MCF 10A (cell line): ENCODE results near the gene ECT2L. TPM values are rescaled to one million over a fixed set of nuclear protein-coding genes. Genes with fewer than 3 reads are reported as not detected.

ENCODE experiments used
- BruUV-seq: library from RNA; stranded (reverse); fragments of 400-500 nt; replicated peaks from 2 replicates; lab custom pipeline; 2021; lab: Mats Ljungman, UMichigan
- CTCF ChIA-PET: fragments of 300-600 bp; sonication (Branson Sonifier 250); formaldehyde crosslinking; extraction: SDS; loops from one replicate; lab custom pipeline; 2021; ENCODE audit warnings: antibody characterized with exemption, inconsistent platforms; lab: Yijun Ruan, JAX
- POLR2A ChIA-PET: fragments of 300-600, 350-650 bp; sonication (Branson Sonifier 250); formaldehyde crosslinking; extraction: SDS; loops from one replicate; lab custom pipeline; 2020; ENCODE audit warnings: antibody characterized with exemption, inconsistent platforms; lab: Yijun Ruan, JAX
- DNase-seq: peaks from one replicate; pipeline ENCODE4 v3.0.0-alpha.2; 2018; ENCODE audit not compliant: unreplicated experiment
- H3K27ac Mint-ChIP-seq: one replicate; pipeline ENCODE4 v1.8.0; 2022; ENCODE audit warnings: mild to moderate bottlenecking, low read depth, mixed read lengths; ENCODE audit not compliant: unreplicated experiment
- H3K27me3 Mint-ChIP-seq: one replicate; pipeline ENCODE4 v1.8.0; 2022; ENCODE audit warnings: mixed read lengths; ENCODE audit not compliant: insufficient read depth, unreplicated experiment
- H3K36me3 Mint-ChIP-seq: one replicate; pipeline ENCODE4 v1.8.0; 2022; ENCODE audit warnings: mild to moderate bottlenecking, moderate library complexity, mixed read lengths; ENCODE audit not compliant: insufficient read depth, unreplicated experiment
- H3K4me1 Mint-ChIP-seq: one replicate; pipeline ENCODE4 v1.8.0; 2022; ENCODE audit warnings: mixed read lengths; ENCODE audit not compliant: insufficient read depth, unreplicated experiment
- H3K4me3 Mint-ChIP-seq: one replicate; pipeline ENCODE4 v1.8.0; 2022; ENCODE audit warnings: mild to moderate bottlenecking, moderate library complexity, mixed read lengths; ENCODE audit not compliant: unreplicated experiment
- H3K9me3 Mint-ChIP-seq: one replicate; pipeline ENCODE4 v1.8.0; 2022; ENCODE audit warnings: mixed read lengths; ENCODE audit not compliant: unreplicated experiment
- intact Hi-C: fragments of 100-400 bp; cut with micrococcal nuclease; formaldehyde crosslinking; loops from 2 replicates; pipeline ENCODE4 v1.14.1; 2022
- total RNA-seq: library from RNA; stranded (reverse); gene quantifications from 2 replicates; pipeline ENCODE4 v1.2.3, GENCODE V29; 2022
- TF ChIP-seq, protein P1 (sequence below): fragments of 200-600 bp; IDR thresholded peaks from one replicate; pipeline ENCODE4 v1.8.0; 2022; ENCODE audit warnings: antibody characterized with exemption, mild to moderate bottlenecking; ENCODE audit not compliant: unreplicated experiment

The ECT2L gene
- total RNA-seq, 1 experiment from 2014 or later, result not detected

DNA sequence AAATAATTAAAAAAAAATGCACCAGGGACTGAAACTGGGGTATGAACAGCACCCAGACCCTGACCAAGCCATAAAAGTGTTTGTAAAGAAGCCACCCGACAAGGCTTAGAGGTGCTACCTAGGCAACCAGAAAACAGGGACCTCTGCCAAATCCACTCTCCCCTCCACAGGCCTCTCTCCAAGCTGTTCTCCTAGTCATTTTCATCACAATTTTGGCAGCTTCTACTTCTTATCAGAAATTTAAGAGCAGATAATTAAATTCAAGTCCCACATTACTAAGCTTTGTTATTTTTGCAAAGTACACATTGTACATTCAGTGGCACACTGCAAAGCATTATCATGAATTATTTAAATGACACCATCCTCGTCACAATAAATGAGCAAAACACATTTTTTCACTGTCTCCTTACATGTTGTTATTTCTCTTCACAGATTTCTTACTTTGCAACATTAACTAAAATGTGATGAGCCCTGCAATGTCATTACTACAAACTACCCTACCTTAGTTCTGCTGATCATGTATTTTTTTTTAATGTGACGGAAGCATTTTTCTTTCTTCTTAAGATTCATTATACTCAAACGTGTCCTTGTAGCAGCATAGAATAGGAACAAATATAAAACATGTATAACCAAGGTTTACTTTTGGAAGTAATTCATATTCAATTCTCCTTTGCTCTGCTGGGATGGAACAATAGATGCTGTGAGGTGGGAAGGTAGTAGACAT, 38.1 kb downstream of the ECT2L start:
- POLR2A ChIA-PET, result interaction anchor here (0.6 kb wide), 1 partner anchor 1767 kb away, joined by 3 read pairs; no protein-coding TSS in a partner anchor
- no peaks in the 10 kb centered on the region for H3K4me1 Mint-ChIP-seq
- intact Hi-C loops, result no loop called here
- H3K27ac Mint-ChIP-seq, result no peak overlapping the region
- DNase-seq, result no peak
- H3K4me3 Mint-ChIP-seq, result no peak overlapping the region
- TF ChIP-seq, protein P1, sequence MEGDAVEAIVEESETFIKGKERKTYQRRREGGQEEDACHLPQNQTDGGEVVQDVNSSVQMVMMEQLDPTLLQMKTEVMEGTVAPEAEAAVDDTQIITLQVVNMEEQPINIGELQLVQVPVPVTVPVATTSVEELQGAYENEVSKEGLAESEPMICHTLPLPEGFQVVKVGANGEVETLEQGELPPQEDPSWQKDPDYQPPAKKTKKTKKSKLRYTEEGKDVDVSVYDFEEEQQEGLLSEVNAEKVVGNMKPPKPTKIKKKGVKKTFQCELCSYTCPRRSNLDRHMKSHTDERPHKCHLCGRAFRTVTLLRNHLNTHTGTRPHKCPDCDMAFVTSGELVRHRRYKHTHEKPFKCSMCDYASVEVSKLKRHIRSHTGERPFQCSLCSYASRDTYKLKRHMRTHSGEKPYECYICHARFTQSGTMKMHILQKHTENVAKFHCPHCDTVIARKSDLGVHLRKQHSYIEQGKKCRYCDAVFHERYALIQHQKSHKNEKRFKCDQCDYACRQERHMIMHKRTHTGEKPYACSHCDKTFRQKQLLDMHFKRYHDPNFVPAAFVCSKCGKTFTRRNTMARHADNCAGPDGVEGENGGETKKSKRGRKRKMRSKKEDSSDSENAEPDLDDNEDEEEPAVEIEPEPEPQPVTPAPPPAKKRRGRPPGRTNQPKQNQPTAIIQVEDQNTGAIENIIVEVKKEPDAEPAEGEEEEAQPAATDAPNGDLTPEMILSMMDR, result no peak
- BruUV-seq, result no TSS peak
- H3K36me3 Mint-ChIP-seq, result peaks cover 7% of the 10 kb centered on the region
- no peaks in the 10 kb centered on the region for H3K27me3 Mint-ChIP-seq
- CTCF ChIA-PET, result interaction anchor here (1.1 kb wide), 1 partner anchor 155 kb away, joined by 3 read pairs; no protein-coding TSS in a partner anchor
- no peaks in the 10 kb centered on the region for H3K9me3 Mint-ChIP-seq

DNA sequence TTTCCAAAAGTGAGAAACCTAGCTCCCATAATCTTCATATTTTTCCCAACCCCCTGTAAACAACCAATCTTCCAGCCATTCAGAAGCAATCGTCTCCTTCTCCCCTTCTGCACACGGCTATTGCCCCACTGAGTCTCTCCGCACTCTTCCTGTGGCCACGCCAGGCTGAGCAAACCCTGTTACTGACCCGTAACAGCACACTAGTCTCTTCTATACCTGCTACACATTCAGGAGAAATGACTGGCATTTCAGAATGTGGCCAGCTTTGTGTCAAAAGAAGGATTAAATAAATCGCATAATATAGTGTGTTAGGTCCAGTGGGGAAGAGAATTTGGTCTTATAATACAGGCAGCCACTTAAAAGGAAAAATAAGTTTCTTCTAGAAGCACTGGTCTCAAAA, 41.4 kb downstream of the ECT2L start:
- Mint-ChIP-seq H3K4me3 (no peak overlapping the region), H3K9me3 (no peaks in the 10 kb centered on the region), H3K4me1 (no peaks in the 10 kb centered on the region), H3K27ac (no peak overlapping the region), H3K36me3 (peaks cover 7% of the 10 kb centered on the region), H3K27me3 (no peaks in the 10 kb centered on the region)
- CTCF ChIA-PET, result no interaction called here
- POLR2A ChIA-PET, result interaction anchor here (0.8 kb wide), 1 partner anchor 22 kb away, joined by 3 read pairs; no protein-coding TSS in a partner anchor
- no TSS peak for BruUV-seq
- no peak for DNase-seq
- TF ChIP-seq, protein P1, result no peak
- intact Hi-C loops, result no loop called here

DNA sequence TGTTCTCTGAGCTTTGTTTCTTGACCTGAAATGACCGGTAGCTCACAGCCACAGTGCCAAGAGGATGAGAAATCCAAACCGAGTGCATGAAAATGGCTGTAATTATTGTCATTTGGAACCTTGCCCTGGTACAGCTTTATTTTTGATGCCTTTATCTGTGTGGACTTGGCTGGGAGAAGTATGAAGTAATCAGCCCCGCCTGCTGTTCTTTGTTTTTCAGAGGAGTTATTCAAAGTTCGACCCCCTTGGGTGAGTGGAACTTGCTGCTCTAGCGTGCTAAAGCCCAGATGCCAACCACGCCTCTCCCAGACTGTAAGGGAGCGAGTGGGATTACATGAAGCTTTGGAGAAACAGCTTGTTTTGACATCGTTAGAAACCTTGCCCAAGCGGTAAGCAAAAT, 48.3 kb downstream of the ECT2L start:
- POLR2A ChIA-PET, result no interaction called here
- intact Hi-C loops, result no loop called here
- no peaks in the 10 kb centered on the region for H3K36me3 Mint-ChIP-seq
- BruUV-seq, result no TSS peak
- CTCF ChIA-PET, result interaction anchor here (0.7 kb wide), 2 partner anchors 141 to 145 kb away, joined by 3 read pairs; no protein-coding TSS in a partner anchor
- TF ChIP-seq, protein P1, result no peak
- no peak overlapping the region for H3K4me3 Mint-ChIP-seq
- no peaks in the 10 kb centered on the region for H3K4me1 Mint-ChIP-seq
- no peaks in the 10 kb centered on the region for H3K27me3 Mint-ChIP-seq
- DNase-seq, result no peak
- H3K9me3 Mint-ChIP-seq, result no peaks in the 10 kb centered on the region
- no peak overlapping the region for H3K27ac Mint-ChIP-seq

DNA sequence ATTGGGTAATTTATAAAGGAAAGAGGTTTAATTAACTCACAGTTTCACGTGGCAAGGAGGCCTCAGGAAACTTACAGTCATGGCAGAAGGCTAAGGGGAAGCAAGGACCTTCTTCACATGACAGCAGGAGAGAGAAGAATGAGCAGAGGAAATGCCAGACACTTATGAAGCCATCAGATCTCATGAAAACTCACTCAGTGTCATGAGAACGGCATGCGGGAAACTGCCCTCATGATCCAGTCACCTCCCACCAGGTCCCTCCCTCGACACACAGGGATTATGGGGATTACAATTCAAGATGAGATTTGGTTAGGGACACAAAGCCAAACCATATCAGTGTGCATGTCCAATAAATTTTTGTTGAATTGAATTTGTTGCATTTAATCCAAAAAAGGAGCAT, 52.0 kb downstream of the ECT2L start:
- Mint-ChIP-seq H3K27ac (no peak overlapping the region), H3K9me3 (no peaks in the 10 kb centered on the region), H3K4me3 (no peak overlapping the region), H3K4me1 (no peaks in the 10 kb centered on the region), H3K27me3 (no peaks in the 10 kb centered on the region), H3K36me3 (no peaks in the 10 kb centered on the region)
- no peak for DNase-seq
- TF ChIP-seq, protein P1, result no peak
- ChIA-PET POLR2A (no interaction called here), CTCF (interaction anchor here (1.0 kb wide), 1 partner anchor 371 kb away, joined by 3 read pairs; no protein-coding TSS in a partner anchor)
- BruUV-seq, result no TSS peak
- intact Hi-C loops, result no loop called here
